Endothelial cell of umbilical vein (primary cell): ENCODE results near the gene TXNDC17. TPM values are rescaled to one million over a fixed set of nuclear protein-coding genes. Genes with fewer than 3 reads are reported as not detected.
"Not testable (repeated sequence)": the region's sequence is repeated elsewhere in the genome, so short reads cannot be mapped to it uniquely, and the experiment has no call there.

Experiments used
- BruUV-seq: library from RNA; stranded (reverse); fragments of 400-500 nt; replicated peaks from 2 replicates; lab custom pipeline; 2021; lab: Mats Ljungman, UMichigan
- CTCF ChIA-PET: fragments of 300-600, 350-600 bp; sonication (Branson Sonifier 250); formaldehyde crosslinking; loops from one replicate; lab custom pipeline; 2021; ENCODE audit warnings: antibody characterized with exemption, inconsistent platforms; lab: Charles Lee
- POLR2A ChIA-PET: fragments of 300-600, 350-600 bp; sonication (Branson Sonifier 250); formaldehyde crosslinking; loops from one replicate; lab custom pipeline; 2021; ENCODE audit warnings: antibody characterized with exemption, inconsistent platforms; lab: Charles Lee
- DNase-seq: peaks from one replicate; pipeline ENCODE4 v3.0.0-alpha.2; 2011; ENCODE audit warnings: low read depth, low spot score
- FAIRE-seq: peaks from 2 replicates; lab custom pipeline; 2011; peaks lifted over from hg19 to GRCh38; lab: Jason Lieb, UNC
- H2AFZ ChIP-seq: 2 replicates; pipeline ENCODE4 v1.6.0; 2012; ENCODE audit warnings: low read depth, low read length, control low read depth, inconsistent platforms
- H3K27ac ChIP-seq: 2 replicates; pipeline ENCODE4 v1.5.1; 2011; ENCODE audit warnings: low read depth, mild to moderate bottlenecking, control low read depth, low read length, moderate library complexity; ENCODE audit not compliant: insufficient read depth
- H3K27me3 ChIP-seq, 2 experiments: 2 replicates each; pipeline versions ENCODE4 v1.6.0 to v1.6.1; 2011; ENCODE audit warnings: low read length in 2 of 2, mixed read lengths in 1 of 2; ENCODE audit not compliant: control insufficient read depth in 2 of 2, insufficient read depth in 2 of 2
- H3K36me3 ChIP-seq, 2 experiments: 2 replicates in 1 of 2; 3 replicates in 1 of 2; pipeline ENCODE4 v1.5.1; 2011; ENCODE audit warnings: low read length in 2 of 2, mild to moderate bottlenecking in 1 of 2, moderate library complexity in 1 of 2; ENCODE audit not compliant: control insufficient read depth in 2 of 2, insufficient read depth in 2 of 2; ENCODE audit errors: extremely low read depth in 1 of 2
- H3K4me1 ChIP-seq: 3 replicates; pipeline ENCODE4 v1.5.1; 2011; ENCODE audit warnings: mild to moderate bottlenecking, low read length; ENCODE audit not compliant: control insufficient read depth, insufficient read depth; ENCODE audit errors: extremely low read depth
- H3K4me2 ChIP-seq: 2 replicates; pipeline ENCODE4 v1.6.1; 2011; ENCODE audit warnings: low read length, control low read depth, mixed read lengths; ENCODE audit not compliant: insufficient read depth
- H3K4me3 ChIP-seq, 3 experiments: fragments of 200-600 bp in 1 of 3; sonication (generic), shearing (Covaris generic) in 1 of 3; replicated peaks in 1 of 3; 2 replicates each; pipeline ENCODE4 v1.5.1; 2011 to 2016; ENCODE audit warnings: control low read depth in 3 of 3, low read length in 3 of 3, mild to moderate bottlenecking in 2 of 3, inconsistent platforms in 1 of 3, low read depth in 1 of 3, moderate library complexity in 1 of 3; ENCODE audit not compliant: insufficient read depth in 1 of 3
- H3K79me2 ChIP-seq: 2 replicates; pipeline ENCODE4 v1.6.0; 2012; ENCODE audit warnings: low read length, inconsistent platforms; ENCODE audit not compliant: control insufficient read depth, insufficient read depth
- H3K9ac ChIP-seq: replicated peaks from 2 replicates; pipeline ENCODE3; 2011; ENCODE audit warnings: low read length, control low read depth; ENCODE audit not compliant: insufficient read depth; ENCODE audit errors: extremely low read depth
- H3K9me1 ChIP-seq: replicated peaks from 3 replicates; pipeline ENCODE4 v1.6.0; 2011; ENCODE audit warnings: mild to moderate bottlenecking, low read length; ENCODE audit not compliant: control insufficient read depth, insufficient read depth; ENCODE audit errors: extremely low read depth
- H3K9me3 ChIP-seq: replicated peaks from 2 replicates; pipeline ENCODE4 v1.5.1; 2012; ENCODE audit warnings: low read length, inconsistent platforms; ENCODE audit not compliant: control insufficient read depth, insufficient read depth
- H4K20me1 ChIP-seq: replicated peaks from 2 replicates; pipeline ENCODE3; 2011; ENCODE audit warnings: mild to moderate bottlenecking, low read length; ENCODE audit not compliant: control insufficient read depth, insufficient read depth; ENCODE audit errors: extremely low read depth
- CTCF ChIP-seq, 2 donors: IDR thresholded peaks; 1 replicate in 1 of 2; 2 replicates in 1 of 2; pipeline ENCODE4 v1.5.1; 2011; ENCODE audit warnings: low read length in 2 of 2, mild to moderate bottlenecking in 2 of 2, moderate library complexity in 2 of 2, control low read depth in 1 of 2, inconsistent platforms in 1 of 2, low read depth in 1 of 2; ENCODE audit not compliant: insufficient read depth in 1 of 2; ENCODE audit errors: extremely low read depth in 1 of 2
- EZH2 ChIP-seq: IDR thresholded peaks from 2 replicates; pipeline ENCODE4 v1.6.1; 2012; ENCODE audit warnings: borderline replicate concordance, low read depth, mild to moderate bottlenecking, moderate library complexity, low read length, inconsistent platforms; ENCODE audit not compliant: severe bottlenecking
- FOS ChIP-seq: IDR thresholded peaks from 2 replicates; pipeline ENCODE4 v1.6.1; 2011; ENCODE audit warnings: mild to moderate bottlenecking, low read length, moderate library complexity, borderline replicate concordance; ENCODE audit not compliant: insufficient read depth
- GATA2 ChIP-seq: IDR thresholded peaks from 2 replicates; pipeline ENCODE4 v1.7.0; 2011; ENCODE audit warnings: low read depth, mild to moderate bottlenecking, moderate library complexity, mixed read lengths, low read length; ENCODE audit not compliant: insufficient read length, insufficient read depth
- MAX ChIP-seq: IDR thresholded peaks from 2 replicates; pipeline ENCODE4 v1.6.1; 2011; ENCODE audit not compliant: insufficient read depth, insufficient read length
- MYC ChIP-seq: IDR thresholded peaks from one replicate; pipeline ENCODE4 v1.6.1; 2011; ENCODE audit warnings: mild to moderate bottlenecking, low read depth, low read length
- POLR2AphosphoS5 ChIP-seq: IDR thresholded peaks from 2 replicates; pipeline ENCODE4 v1.6.1; 2012; ENCODE audit warnings: low read depth, mild to moderate bottlenecking, control low read depth, low read length, moderate library complexity; ENCODE audit not compliant: insufficient read depth
- dilution Hi-C: fragments of 300-500 bp; cut with MboI; formaldehyde crosslinking; loops from one replicate; pipeline ENCODE4 v1.15.0; 2019; ENCODE audit warnings: low sequenced_read_pairs; ENCODE audit not compliant: extremely low pct_ligation_motif_present
- intact Hi-C: fragments of 100-400 bp; cut with micrococcal nuclease; formaldehyde crosslinking; loops from one replicate; pipeline ENCODE4 v1.10.0; 2022
- polyA plus RNA-seq, 4 experiments: library from polyadenylated mRNA; depleted of rRNA in 3 of 4; stranded (reverse) in 3 of 4; unstranded in 1 of 4; fragments of >200 nt; gene quantifications; 2 replicates each; pipeline versions ENCODE4 v1.2.1 to v1.2.3, GENCODE V29; 2011 to 2012; ENCODE audit warnings: missing spikeins in 1 of 4
- total RNA-seq: library from RNA; stranded (reverse); gene quantifications from 2 replicates; pipeline ENCODE4 v1.2.3, GENCODE V29; 2021

Gene TXNDC17
- total and polyA plus RNA-seq, 2 donors (not counting 3 experiments of a cell fraction or from before 2014, with no cell fraction given) = 101 to 297 TPM

DNA sequence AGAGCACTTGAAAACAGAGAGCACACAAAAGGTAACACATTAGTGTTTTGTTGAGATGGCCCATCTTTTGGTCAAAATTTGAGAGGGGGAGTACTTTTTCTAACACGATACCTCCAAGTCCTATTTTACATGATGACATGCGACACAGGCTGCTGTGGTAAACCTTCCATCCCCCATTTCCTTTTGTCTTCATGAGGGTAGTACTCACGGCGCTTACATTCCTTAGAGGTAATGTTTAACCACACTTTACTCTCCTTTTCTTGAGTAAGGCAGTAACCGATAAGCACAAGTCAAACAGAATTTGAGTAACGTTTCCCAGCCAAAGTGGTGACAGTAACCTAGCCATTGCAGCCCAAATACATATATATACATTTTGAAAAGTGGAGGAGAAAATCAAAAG lies 48.7 kb upstream of the TXNDC17 start:
- FAIRE-seq (no peak), DNase-seq (no peak)
- intact Hi-C loops = no loop called here
- Histone ChIP-seq H3K9ac (no peak overlapping the region), H3K27me3 (no peaks in the 10 kb centered on the region), H3K4me2 (no peak overlapping the region), H3K9me3 (no peaks in the 10 kb centered on the region), H4K20me1 (no peaks in the 10 kb centered on the region), H3K4me1 (no peaks in the 10 kb centered on the region), H2AFZ (no peak overlapping the region), H3K4me3 (no peak overlapping the region), H3K9me1 (no peaks in the 10 kb centered on the region), H3K27ac (no peak overlapping the region), H3K79me2 (no peaks in the 10 kb centered on the region), H3K36me3 (peaks cover 17 to 39% of the 10 kb centered on the region in 2 experiments)
- ChIA-PET CTCF (no interaction called here), POLR2A (no interaction called here)
- dilution Hi-C loops = no loop called here
- no peak for TF ChIP-seq FOS
- TF ChIP-seq MAX = no peak
- no peak for TF ChIP-seq MYC
- no peak for TF ChIP-seq CTCF (IDR thresholded peaks at IDR 0.05; ENCODE audit: extremely low read depth in 1 of 2, insufficient read depth in 1 of 2, low read depth in 1 of 2, low read length in 2 of 2)
- no peak for TF ChIP-seq EZH2
- TF ChIP-seq GATA2 = no peak
- no peak for TF ChIP-seq POLR2AphosphoS5
- no TSS peak for BruUV-seq

DNA sequence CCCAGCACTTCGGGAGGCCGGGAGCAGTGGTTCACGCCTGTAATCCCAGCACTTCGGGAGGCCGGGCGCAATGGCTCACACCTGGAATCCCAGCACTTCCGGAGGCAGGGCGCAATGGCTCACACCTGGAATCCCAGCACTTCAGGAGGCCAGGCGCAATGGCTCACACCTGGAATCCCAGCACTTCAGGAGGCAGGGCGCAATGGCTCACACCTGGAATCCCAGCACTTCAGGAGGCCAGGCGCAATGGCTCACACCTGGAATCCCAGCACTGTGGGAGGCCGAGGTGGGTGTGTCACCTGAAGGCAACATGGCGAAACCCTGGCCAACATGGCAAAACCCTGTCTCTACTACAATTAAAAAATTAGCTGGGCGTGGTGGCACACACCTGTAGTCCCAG lies 47.5 kb upstream of the TXNDC17 start:
- POLR2A ChIA-PET, CTCF ChIA-PET, FAIRE-seq, H3K4me1 ChIP-seq, DNase-seq, H3K4me3 ChIP-seq, intact Hi-C loops, H3K27me3 ChIP-seq, dilution Hi-C loops, H3K27ac ChIP-seq, H3K79me2 ChIP-seq, H3K9me3 ChIP-seq, BruUV-seq, H2AFZ ChIP-seq, H3K9ac ChIP-seq, H4K20me1 ChIP-seq, H3K4me2 ChIP-seq, H3K9me1 ChIP-seq: not testable (repeated sequence)
- peaks cover 14 to 34% of the 10 kb centered on the region in 2 experiments for H3K36me3 ChIP-seq
